ENCODE results near the gene MPRIP.
"Not testable (repeated sequence)": the region's sequence is repeated elsewhere in the genome, so short reads cannot be mapped to it uniquely, and the experiment has no call there.

MPRIP gene

GRCh38 chr17:17130077-17130844, 88.0 kb downstream of the MPRIP start:
- H3K4me3 ChIP-seq (replicated peaks; ENCODE audit: low read depth, low read length), result no peak overlapping the region
- no peak for DNase-seq (ENCODE audit: extremely low read depth, low read depth)
- TF ChIP-seq, protein P1, sequence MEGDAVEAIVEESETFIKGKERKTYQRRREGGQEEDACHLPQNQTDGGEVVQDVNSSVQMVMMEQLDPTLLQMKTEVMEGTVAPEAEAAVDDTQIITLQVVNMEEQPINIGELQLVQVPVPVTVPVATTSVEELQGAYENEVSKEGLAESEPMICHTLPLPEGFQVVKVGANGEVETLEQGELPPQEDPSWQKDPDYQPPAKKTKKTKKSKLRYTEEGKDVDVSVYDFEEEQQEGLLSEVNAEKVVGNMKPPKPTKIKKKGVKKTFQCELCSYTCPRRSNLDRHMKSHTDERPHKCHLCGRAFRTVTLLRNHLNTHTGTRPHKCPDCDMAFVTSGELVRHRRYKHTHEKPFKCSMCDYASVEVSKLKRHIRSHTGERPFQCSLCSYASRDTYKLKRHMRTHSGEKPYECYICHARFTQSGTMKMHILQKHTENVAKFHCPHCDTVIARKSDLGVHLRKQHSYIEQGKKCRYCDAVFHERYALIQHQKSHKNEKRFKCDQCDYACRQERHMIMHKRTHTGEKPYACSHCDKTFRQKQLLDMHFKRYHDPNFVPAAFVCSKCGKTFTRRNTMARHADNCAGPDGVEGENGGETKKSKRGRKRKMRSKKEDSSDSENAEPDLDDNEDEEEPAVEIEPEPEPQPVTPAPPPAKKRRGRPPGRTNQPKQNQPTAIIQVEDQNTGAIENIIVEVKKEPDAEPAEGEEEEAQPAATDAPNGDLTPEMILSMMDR (IDR thresholded peaks at IDR 0.05; ENCODE audit: low read depth, low read length, missing control alignments), result no peak

DNA sequence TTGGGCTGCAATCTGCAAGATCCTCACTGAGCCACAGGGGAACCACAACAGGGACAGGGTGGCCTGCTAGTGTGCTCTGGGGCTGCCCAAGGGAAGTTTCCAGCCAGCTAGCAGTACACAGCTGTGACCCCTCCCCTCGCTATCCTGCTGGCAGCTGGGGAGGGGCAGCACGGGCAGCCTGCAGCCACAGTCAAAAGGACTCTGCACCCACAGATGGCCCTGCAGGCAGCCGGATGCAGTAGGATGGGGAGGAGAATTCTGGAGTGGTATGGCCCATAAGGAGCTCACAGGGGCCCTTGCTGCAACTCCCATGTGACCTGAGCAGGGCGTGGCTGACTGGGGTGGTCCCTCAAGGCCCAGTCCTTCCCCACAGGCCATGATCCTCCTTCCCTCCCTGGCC, 89.6 kb downstream of the MPRIP start:
- TF ChIP-seq, protein P1 (IDR thresholded peaks at IDR 0.05; ENCODE audit: low read depth, low read length, missing control alignments), result no peak
- no peak overlapping the region for H3K4me3 ChIP-seq (replicated peaks; ENCODE audit: low read depth, low read length)
- no peak for DNase-seq (ENCODE audit: extremely low read depth, low read depth)

DNA sequence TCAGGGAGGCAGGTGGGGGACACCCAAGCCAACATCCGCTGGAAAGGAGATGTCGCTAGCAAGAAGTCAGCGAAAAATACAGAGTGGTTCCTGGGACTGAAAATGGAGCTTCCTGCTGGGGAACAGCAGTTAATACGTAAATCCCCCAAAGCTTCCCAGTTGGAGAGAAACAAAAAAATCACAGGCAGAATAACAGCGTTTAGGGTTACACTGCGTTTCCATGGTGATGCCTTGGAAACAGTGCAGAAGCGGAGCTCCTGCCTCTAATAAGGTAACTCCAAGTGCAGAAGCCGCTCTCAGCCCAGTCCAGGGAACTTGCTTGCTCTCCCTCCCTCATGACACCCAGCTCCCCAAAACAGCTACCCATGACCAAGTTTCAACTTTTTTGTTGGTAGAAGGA, 90.5 kb downstream of the MPRIP start:
- TF ChIP-seq, protein P1 (IDR thresholded peaks at IDR 0.05; ENCODE audit: low read depth, low read length, missing control alignments), result no peak
- H3K4me3 ChIP-seq (replicated peaks; ENCODE audit: low read depth, low read length), result no peak overlapping the region
- no peak for DNase-seq (ENCODE audit: extremely low read depth, low read depth)

- TF ChIP-seq, protein P1 (IDR thresholded peaks at IDR 0.05; ENCODE audit: low read depth, low read length, missing control alignments), result no peak
- no peak overlapping the region for H3K4me3 ChIP-seq (replicated peaks; ENCODE audit: low read depth, low read length)
- DNase-seq (ENCODE audit: extremely low read depth, low read depth), result no peak
These were observed 92.0 kb downstream of the MPRIP start for GRCh38 chr17:17134051-17134956.

- no peak for DNase-seq (ENCODE audit: extremely low read depth, low read depth)
- no peak overlapping the region for H3K4me3 ChIP-seq (replicated peaks; ENCODE audit: low read depth, low read length)
These were observed 92.7 kb downstream of the MPRIP start for GRCh38 chr17:17134957-17135333.

DNA sequence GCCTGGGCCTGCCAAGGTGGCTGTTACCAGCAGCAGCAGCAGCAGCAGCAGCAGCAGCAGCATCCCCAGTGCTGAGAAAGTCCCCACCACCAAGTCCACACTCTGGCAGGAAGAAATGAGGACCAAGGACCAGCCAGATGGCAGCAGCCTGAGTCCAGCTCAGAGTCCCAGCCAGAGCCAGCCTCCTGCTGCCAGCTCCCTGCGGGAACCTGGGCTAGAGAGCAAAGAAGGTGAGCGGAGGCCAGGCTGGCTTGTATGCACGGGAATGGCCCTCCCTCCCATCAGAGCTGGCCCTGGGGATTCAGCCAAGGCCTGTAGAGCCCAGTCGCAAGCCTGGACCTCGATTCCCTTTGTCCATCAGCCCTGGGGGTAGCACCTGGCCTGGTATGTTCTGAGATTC, 94.0 kb downstream of the MPRIP start:
- not testable (repeated sequence) for DNase-seq (ENCODE audit: extremely low read depth, low read depth)

More at GRCh38 chr17:17134957-17135333, 92.7 kb downstream of the MPRIP start:
- TF ChIP-seq, protein P1 (IDR thresholded peaks at IDR 0.05; ENCODE audit: low read depth, low read length, missing control alignments), result no peak

More for the DNA sequence above, 94.0 kb downstream of the MPRIP start:
- not testable (repeated sequence) for H3K4me3 ChIP-seq (replicated peaks; ENCODE audit: low read depth, low read length)

All from HFF-Myc (cell line).